LNCAP (cell line): ENCODE data around the gene DOK1.

ENCODE experiments used
- CTCF ChIP-seq: fragments of 450-650 bp; IDR thresholded peaks from 2 replicates; pipeline ENCODE4 v1.5.1; 2017; ENCODE audit warnings: mild to moderate bottlenecking

Gene DOK1

GRCh38 chr2:74548285-74548899, 6.1 kb upstream of the DOK1 start:
- no peak for TF ChIP-seq CTCF

GRCh38 chr2:74548900-74549826, 5.4 kb upstream of the DOK1 start:
- no peak for TF ChIP-seq CTCF

GRCh38 chr2:74550231-74550630, 4.3 kb upstream of the DOK1 start:
- no peak for TF ChIP-seq CTCF

GRCh38 chr2:74551530-74551929, 3.0 kb upstream of the DOK1 start:
- TF ChIP-seq CTCF: no peak

- TF ChIP-seq CTCF: no peak
Observed at GRCh38 chr2:74551942-74552913, 2.3 kb upstream of the DOK1 start.

GRCh38 chr2:74552914-74553811, 1.4 kb upstream of the DOK1 start:
- TF ChIP-seq CTCF: no peak
